ENCODE data around the gene SLC25A19. TPM values are rescaled to one million over a fixed set of nuclear protein-coding genes. Genes with fewer than 3 reads are reported as not detected.

The SLC25A19 gene
- total RNA-seq, 1 donor from 2014 or later: 12.8 TPM

- no peak overlapping the region for H3K9ac ChIP-seq (ENCODE audit: low read length)
- H3K79me2 ChIP-seq (ENCODE audit: insufficient read depth, low read length): no peaks in the 10 kb centered on the region
- Mint-ChIP-seq H3K9me3 (ENCODE audit: unreplicated experiment) (no peaks in the 10 kb centered on the region), H3K27me3 (ENCODE audit: low read depth, unreplicated experiment) (no peaks in the 10 kb centered on the region), H3K36me3 (ENCODE audit: low read depth, unreplicated experiment) (peaks cover 9% of the 10 kb centered on the region), H3K4me3 (ENCODE audit: unreplicated experiment) (no peak overlapping the region), H3K27ac (ENCODE audit: unreplicated experiment) (no peak overlapping the region), H3K4me1 (ENCODE audit: low read depth, unreplicated experiment) (no peaks in the 10 kb centered on the region)
- H3K27me3 ChIP-seq (ENCODE audit: insufficient read depth, low read length): no peaks in the 10 kb centered on the region
- no peak overlapping the region for H3K4me2 ChIP-seq (ENCODE audit: low read length)
- no peaks in the 10 kb centered on the region for H3K4me1 ChIP-seq (ENCODE audit: insufficient read depth, low read length)
- TF ChIP-seq EZH2 (IDR thresholded peaks at IDR 0.05; ENCODE audit: insufficient read depth, low read length) (no peak), CTCF (IDR thresholded peaks at IDR 0.05; ENCODE audit: insufficient read depth, low read depth, low read length) (no peak)
- no peak overlapping the region for H3K4me3 ChIP-seq (ENCODE audit: insufficient read depth, low read depth, low read length)
- no peak overlapping the region for H2AFZ ChIP-seq (ENCODE audit: low read depth, low read length)
- no peak overlapping the region for H3K27ac ChIP-seq (ENCODE audit: low read depth, low read length)
- FAIRE-seq (no peak), DNase-seq (ENCODE audit: low read depth) (no peak)
- no peaks in the 10 kb centered on the region for H3K36me3 ChIP-seq (ENCODE audit: insufficient read depth, low read length)
- H4K20me1 ChIP-seq (ENCODE audit: insufficient read depth, low read length): no peaks in the 10 kb centered on the region
- no peaks in the 10 kb centered on the region for H3K9me3 ChIP-seq (ENCODE audit: insufficient read depth, low read depth, low read length)
Observed at GRCh38 chr17:75301502-75302206, 12.4 kb upstream of the SLC25A19 start.

GRCh38 chr17:75301049-75301448 is 11.8 kb upstream of the SLC25A19 start:
- peaks cover 7% of the 10 kb centered on the region for H3K36me3 Mint-ChIP-seq (ENCODE audit: low read depth, unreplicated experiment)
- TF ChIP-seq CTCF (IDR thresholded peaks at IDR 0.05; ENCODE audit: insufficient read depth, low read depth, low read length) (no peak), EZH2 (IDR thresholded peaks at IDR 0.05; ENCODE audit: insufficient read depth, low read length) (no peak)

GRCh38 chr17:75300280-75300679 is 11.0 kb upstream of the SLC25A19 start:
- TF ChIP-seq CTCF (IDR thresholded peaks at IDR 0.05; ENCODE audit: insufficient read depth, low read depth, low read length) (no peak), EZH2 (IDR thresholded peaks at IDR 0.05; ENCODE audit: insufficient read depth, low read length) (no peak)
- H3K4me2 ChIP-seq (ENCODE audit: low read length): no peak overlapping the region
- DNase-seq (ENCODE audit: low read depth) (no peak), FAIRE-seq (no peak)
- H4K20me1 ChIP-seq (ENCODE audit: insufficient read depth, low read length): no peaks in the 10 kb centered on the region
- no peak overlapping the region for H2AFZ ChIP-seq (ENCODE audit: low read depth, low read length)
- no peak overlapping the region for H3K27ac ChIP-seq (ENCODE audit: low read depth, low read length)
- Mint-ChIP-seq H3K36me3 (ENCODE audit: low read depth, unreplicated experiment) (peaks cover 6% of the 10 kb centered on the region), H3K4me3 (ENCODE audit: unreplicated experiment) (no peak overlapping the region), H3K9me3 (ENCODE audit: unreplicated experiment) (no peaks in the 10 kb centered on the region), H3K4me1 (ENCODE audit: low read depth, unreplicated experiment) (no peaks in the 10 kb centered on the region), H3K27ac (ENCODE audit: unreplicated experiment) (no peak overlapping the region), H3K27me3 (ENCODE audit: low read depth, unreplicated experiment) (no peaks in the 10 kb centered on the region)
- no peaks in the 10 kb centered on the region for H3K27me3 ChIP-seq (ENCODE audit: insufficient read depth, low read length)
- no peak overlapping the region for H3K4me3 ChIP-seq (ENCODE audit: insufficient read depth, low read depth, low read length)
- H3K9me3 ChIP-seq (ENCODE audit: insufficient read depth, low read depth, low read length): no peaks in the 10 kb centered on the region
- H3K4me1 ChIP-seq (ENCODE audit: insufficient read depth, low read length): no peaks in the 10 kb centered on the region
- H3K79me2 ChIP-seq (ENCODE audit: insufficient read depth, low read length): no peaks in the 10 kb centered on the region
- no peak overlapping the region for H3K9ac ChIP-seq (ENCODE audit: low read length)
- H3K36me3 ChIP-seq (ENCODE audit: insufficient read depth, low read length): no peaks in the 10 kb centered on the region

More at GRCh38 chr17:75301049-75301448, 11.8 kb upstream of the SLC25A19 start:
- Histone ChIP-seq H2AFZ (ENCODE audit: low read depth, low read length) (no peak overlapping the region), H3K36me3 (ENCODE audit: insufficient read depth, low read length) (no peaks in the 10 kb centered on the region), H3K79me2 (ENCODE audit: insufficient read depth, low read length) (no peaks in the 10 kb centered on the region), H3K4me1 (ENCODE audit: insufficient read depth, low read length) (no peaks in the 10 kb centered on the region), H3K4me2 (ENCODE audit: low read length) (no peak overlapping the region), H4K20me1 (ENCODE audit: insufficient read depth, low read length) (no peaks in the 10 kb centered on the region), H3K27me3 (ENCODE audit: insufficient read depth, low read length) (no peaks in the 10 kb centered on the region), H3K9ac (ENCODE audit: low read length) (no peak overlapping the region), H3K27ac (ENCODE audit: low read depth, low read length) (no peak overlapping the region), H3K9me3 (ENCODE audit: insufficient read depth, low read depth, low read length) (no peaks in the 10 kb centered on the region), H3K4me3 (ENCODE audit: insufficient read depth, low read depth, low read length) (no peak overlapping the region)
- Mint-ChIP-seq H3K4me3 (ENCODE audit: unreplicated experiment) (no peak overlapping the region), H3K27me3 (ENCODE audit: low read depth, unreplicated experiment) (no peaks in the 10 kb centered on the region), H3K9me3 (ENCODE audit: unreplicated experiment) (no peaks in the 10 kb centered on the region), H3K27ac (ENCODE audit: unreplicated experiment) (no peak overlapping the region), H3K4me1 (ENCODE audit: low read depth, unreplicated experiment) (no peaks in the 10 kb centered on the region)
- DNase-seq (ENCODE audit: low read depth) (no peak), FAIRE-seq (no peak)
